ENCODE data around the gene RAC3.
A peak's percentile ranks its signal among the peaks of the same experiment; 100 is the strongest.

Gene RAC3

DNA sequence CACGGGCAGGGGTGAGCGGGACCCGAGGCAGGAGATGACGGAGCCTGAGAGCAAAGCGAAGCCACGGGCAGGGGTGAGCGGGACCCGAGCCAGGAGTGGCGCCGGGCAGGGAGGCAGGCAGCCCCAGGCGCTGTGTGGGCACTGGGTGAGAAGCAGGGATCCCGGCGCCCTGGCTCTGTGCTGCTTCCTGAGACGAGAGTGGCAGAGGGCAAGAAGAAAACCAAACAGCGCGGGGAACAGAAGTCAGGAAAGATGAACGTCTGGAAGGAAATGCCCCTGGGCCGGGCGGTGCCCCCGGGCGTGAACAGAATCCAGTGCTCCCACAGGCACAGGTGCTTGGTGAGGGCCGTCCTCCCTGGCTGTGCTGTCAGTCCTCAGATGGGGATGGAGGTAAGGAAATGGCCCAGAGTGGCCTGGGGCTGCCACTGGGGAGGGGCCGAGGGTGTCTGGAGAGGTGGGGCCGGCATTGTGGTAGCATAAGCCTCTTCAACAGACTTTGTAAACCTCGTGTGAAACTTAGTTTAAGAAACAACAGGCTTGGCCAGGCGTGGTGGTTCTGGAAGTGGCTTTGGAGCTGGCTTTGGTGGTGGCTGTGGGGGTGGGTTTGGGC is 44.2 kb upstream of the RAC3 start:
- TF ChIP-seq, protein P1, sequence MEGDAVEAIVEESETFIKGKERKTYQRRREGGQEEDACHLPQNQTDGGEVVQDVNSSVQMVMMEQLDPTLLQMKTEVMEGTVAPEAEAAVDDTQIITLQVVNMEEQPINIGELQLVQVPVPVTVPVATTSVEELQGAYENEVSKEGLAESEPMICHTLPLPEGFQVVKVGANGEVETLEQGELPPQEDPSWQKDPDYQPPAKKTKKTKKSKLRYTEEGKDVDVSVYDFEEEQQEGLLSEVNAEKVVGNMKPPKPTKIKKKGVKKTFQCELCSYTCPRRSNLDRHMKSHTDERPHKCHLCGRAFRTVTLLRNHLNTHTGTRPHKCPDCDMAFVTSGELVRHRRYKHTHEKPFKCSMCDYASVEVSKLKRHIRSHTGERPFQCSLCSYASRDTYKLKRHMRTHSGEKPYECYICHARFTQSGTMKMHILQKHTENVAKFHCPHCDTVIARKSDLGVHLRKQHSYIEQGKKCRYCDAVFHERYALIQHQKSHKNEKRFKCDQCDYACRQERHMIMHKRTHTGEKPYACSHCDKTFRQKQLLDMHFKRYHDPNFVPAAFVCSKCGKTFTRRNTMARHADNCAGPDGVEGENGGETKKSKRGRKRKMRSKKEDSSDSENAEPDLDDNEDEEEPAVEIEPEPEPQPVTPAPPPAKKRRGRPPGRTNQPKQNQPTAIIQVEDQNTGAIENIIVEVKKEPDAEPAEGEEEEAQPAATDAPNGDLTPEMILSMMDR (IDR thresholded peaks at IDR 0.05; ENCODE audit: low read depth, low read length), result no peak
- H3K9me3 ChIP-seq, result no peaks in the 10 kb centered on the region
- no peak for DNase-seq
- H3K4me1 ChIP-seq, result peaks cover 16% of the 10 kb centered on the region
- H3K27me3 ChIP-seq, result no peaks in the 10 kb centered on the region
- peaks cover 19% of the 10 kb centered on the region for H3K36me3 ChIP-seq
- H3K4me3 ChIP-seq (ENCODE audit: low read depth, low read length), result no peak overlapping the region

DNA sequence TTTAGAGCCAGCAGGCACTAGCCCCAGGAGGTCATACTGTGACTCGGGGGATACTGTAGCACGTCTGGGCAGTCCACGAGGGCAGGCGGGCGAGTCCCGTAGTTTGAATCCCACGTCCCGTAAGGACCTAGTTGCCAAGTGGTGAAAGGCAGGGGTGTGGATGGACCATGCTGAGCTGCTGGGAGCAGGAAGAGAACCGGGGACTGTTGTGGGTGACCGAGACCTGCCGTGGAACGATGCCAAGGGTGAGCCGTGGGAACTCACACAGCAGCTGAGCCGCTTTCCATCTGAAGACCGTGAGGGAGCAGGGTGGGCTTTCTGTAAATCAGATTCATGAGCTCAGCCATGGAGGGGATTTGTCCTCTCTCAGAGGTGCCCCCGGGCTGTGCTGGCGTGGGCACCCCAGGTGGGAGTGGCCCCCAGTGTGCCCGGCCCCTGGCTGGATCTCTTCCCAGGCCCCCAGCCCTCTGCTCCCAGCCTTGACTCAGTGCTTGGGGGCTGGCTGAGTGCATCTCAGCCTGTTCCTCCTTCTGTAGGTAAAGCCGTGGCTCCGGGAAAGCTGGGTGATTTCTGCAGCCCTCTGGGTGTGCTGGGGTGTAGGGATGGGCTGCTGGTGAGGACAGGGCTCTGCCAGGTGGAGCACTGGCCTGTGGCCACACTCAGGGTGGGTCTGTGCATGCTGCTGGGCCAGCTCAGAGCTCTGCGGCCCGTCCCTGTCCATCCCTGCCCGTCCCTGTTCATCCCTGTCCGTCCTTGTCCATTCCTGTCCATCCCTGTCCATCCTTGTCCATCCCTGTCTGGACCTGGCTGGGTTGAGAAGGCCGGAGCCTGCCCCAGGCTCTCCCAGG is 40.4 kb upstream of the RAC3 start:
- Histone ChIP-seq H3K27me3 (no peaks in the 10 kb centered on the region), H3K9me3 (no peaks in the 10 kb centered on the region), H3K4me1 (peaks cover 23% of the 10 kb centered on the region), H3K36me3 (peaks cover 4% of the 10 kb centered on the region), H3K4me3 (ENCODE audit: low read depth, low read length) (no peak overlapping the region)
- TF ChIP-seq, protein P1 (IDR thresholded peaks at IDR 0.05; ENCODE audit: low read depth, low read length), result no peak
- peak; percentile 18 for DNase-seq

DNA sequence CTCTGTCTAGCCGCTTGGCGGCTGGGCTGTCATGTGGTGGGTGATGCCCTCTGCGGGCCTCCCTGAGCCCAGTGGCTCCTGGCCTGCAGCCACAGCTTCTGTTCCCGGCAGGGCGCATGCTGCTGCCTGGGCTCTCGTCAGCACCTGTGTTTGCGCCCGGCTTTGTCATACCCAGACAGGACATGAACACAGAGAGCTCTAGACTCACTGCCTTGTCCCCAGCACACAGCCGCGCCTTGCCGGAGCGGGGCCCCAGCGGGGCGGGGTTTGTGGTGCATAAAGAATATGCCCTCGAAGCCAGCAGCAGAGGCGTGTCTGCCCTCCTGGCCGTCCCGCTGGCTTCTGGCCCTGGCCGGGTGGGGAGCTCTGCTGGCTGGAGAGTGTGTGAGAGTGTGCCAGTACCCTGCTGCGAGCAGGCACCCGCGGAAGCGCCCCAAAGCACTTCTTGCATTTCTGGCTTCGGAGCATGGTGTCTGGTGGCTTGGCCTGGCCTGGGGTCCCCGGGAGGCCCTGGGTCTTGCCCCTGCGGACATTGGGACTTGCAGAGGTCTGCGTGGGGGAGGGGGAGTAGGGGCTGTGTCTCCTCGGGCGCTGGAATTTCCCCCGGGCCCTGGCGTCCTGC is 39.7 kb upstream of the RAC3 start:
- Histone ChIP-seq H3K27me3 (no peaks in the 10 kb centered on the region), H3K36me3 (no peaks in the 10 kb centered on the region; the same call in none of the 2 replicates), H3K4me1 (peaks cover 23% of the 10 kb centered on the region), H3K9me3 (no peaks in the 10 kb centered on the region), H3K4me3 (ENCODE audit: low read depth, low read length) (peak overlapping the region; percentile 18)
- TF ChIP-seq, protein P1 (IDR thresholded peaks at IDR 0.05; ENCODE audit: low read depth, low read length), result peak; percentile 17; the same call in 1 of the 2 replicates
- peak; percentile 91 for DNase-seq

DNA sequence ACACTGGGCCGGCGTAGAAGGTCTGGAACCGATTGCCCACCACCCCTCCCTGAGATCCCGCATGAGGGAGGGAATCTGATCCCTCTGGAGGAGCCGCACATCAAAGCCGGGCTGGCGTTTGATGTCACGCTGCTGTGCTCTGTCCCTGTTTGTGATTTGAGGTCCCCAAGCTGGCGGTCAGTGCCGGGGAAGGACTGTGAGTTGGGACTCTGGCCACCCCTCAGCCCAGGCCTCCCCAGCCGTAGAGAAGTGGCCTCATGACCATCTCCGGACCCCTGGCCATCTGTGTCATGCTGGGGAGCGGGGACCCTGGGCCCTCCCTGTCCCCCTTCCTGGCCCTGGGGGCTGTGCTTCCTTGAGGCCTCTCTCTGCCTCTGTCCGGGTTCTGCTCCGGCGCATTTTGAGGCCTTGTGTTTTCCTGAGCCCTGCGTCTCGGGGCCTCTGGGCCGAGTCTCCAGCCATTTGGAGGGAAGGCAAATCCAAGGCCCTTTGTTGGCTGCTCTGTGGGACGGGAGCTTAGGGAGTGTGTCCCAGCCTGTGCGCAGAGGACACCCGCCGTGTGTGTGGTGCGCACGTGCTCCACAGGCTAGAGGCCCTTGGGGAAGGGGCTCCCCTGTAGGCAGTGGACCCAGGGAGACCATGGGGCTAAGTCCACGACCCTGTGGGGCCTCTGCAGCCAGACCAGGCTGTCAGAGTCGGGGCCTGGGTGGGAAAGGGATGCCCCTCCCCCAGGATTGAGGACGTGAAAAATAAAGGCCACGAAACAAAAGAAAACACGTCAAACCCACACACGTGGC is 39.0 kb upstream of the RAC3 start:
- Histone ChIP-seq H3K27me3 (no peaks in the 10 kb centered on the region), H3K4me3 (ENCODE audit: low read depth, low read length) (peak overlapping the region; percentile 18), H3K4me1 (peaks cover 23% of the 10 kb centered on the region), H3K36me3 (no peaks in the 10 kb centered on the region; the same call in none of the 2 replicates), H3K9me3 (no peaks in the 10 kb centered on the region)
- no peak for DNase-seq
- TF ChIP-seq, protein P1 (IDR thresholded peaks at IDR 0.05; ENCODE audit: low read depth, low read length), result no peak

DNA sequence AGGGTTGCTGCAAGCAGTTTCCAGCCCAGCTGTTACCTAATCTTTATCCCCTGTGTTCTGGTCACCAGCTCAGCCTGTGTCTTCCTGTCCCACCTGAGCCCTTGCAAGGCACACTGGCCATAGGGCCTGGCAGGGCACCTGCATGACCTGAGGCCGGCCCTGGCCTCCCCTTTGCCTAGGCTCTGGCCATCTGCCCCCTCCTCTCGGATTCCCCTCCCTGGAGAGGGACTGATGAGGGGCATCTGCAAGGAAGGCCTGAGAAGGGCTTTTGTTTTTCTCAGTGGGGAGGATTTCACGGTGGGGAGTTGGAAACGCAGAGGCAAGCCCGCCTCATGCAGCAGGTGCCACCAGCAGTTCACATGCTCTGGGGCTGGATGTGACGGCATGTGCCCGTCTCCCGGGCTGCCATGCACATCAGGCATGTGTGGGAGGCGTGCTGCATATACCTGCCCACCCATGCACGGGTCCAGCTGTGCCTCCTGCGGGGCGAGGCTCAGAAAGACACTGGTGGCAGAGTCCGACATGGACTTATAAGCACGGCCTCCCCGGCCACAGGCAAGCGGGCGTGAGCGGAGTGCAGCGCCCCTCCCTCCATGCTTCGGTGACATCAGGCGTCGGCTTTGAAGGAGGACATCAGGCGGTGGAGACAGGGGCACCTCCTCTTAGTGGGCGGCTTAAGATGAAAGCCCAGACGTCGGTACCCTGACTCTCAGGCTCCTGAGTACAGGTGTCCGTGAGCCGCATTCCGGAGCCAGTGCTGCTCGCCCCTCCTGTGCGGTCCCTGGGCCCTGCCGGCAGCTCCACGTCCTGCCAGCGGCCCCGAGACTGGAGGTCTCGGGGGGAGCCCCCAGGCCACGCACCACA is 37.5 kb upstream of the RAC3 start:
- Histone ChIP-seq H3K36me3 (no peaks in the 10 kb centered on the region; the same call in none of the 2 replicates), H3K4me1 (peaks cover 23% of the 10 kb centered on the region), H3K9me3 (no peaks in the 10 kb centered on the region), H3K27me3 (no peaks in the 10 kb centered on the region), H3K4me3 (ENCODE audit: low read depth, low read length) (no peak overlapping the region)
- no peak for DNase-seq
- TF ChIP-seq, protein P1 (IDR thresholded peaks at IDR 0.05; ENCODE audit: low read depth, low read length), result no peak
